Left forelimb (tissue), 1 donor: ENCODE data around the gene SKAP1.
"Not testable (repeated sequence)": the region's sequence is repeated elsewhere in the genome, so short reads cannot be mapped to it uniquely, and the experiment has no call there.

Experiments used
- DNase-seq: peaks from one replicate; pipeline ENCODE4 v3.0.0-alpha.2; 2018; ENCODE audit warnings: low spot score

Gene SKAP1

GRCh38 chr17:48207776-48208544 lies 222.1 kb downstream of the SKAP1 start:
- DNase-seq, result no peak

GRCh38 chr17:48207036-48207435 lies 223.0 kb downstream of the SKAP1 start:
- DNase-seq, result not testable (repeated sequence)

DNA sequence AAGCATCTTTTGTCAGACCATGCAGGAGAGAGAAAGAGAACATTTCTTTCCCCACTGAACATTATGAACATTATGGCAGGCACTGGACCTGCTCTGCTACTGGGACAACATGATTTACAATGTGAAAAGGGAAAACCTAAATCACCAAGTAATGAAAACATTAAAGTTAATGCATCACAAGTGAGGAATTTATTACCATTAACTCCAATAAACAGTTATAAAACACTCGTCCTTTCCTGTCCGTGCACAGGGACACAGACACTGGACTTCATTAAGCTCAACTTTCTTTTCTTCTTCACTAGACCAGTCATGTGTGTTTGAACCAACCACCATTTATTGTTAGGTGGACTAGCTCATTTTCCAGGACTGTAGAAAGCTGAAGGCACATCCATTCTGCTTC lies 227.1 kb downstream of the SKAP1 start:
- no peak for DNase-seq

GRCh38 chr17:48198950-48199541 lies 231.0 kb downstream of the SKAP1 start:
- DNase-seq, result no peak

- no peak for DNase-seq
Observed at GRCh38 chr17:48195910-48196309, 234.1 kb downstream of the SKAP1 start.

- no peak for DNase-seq
Observed at GRCh38 chr17:48194097-48194550, 235.9 kb downstream of the SKAP1 start.

- DNase-seq, result no peak
Observed at GRCh38 chr17:48192321-48192731, 237.7 kb downstream of the SKAP1 start.

DNA sequence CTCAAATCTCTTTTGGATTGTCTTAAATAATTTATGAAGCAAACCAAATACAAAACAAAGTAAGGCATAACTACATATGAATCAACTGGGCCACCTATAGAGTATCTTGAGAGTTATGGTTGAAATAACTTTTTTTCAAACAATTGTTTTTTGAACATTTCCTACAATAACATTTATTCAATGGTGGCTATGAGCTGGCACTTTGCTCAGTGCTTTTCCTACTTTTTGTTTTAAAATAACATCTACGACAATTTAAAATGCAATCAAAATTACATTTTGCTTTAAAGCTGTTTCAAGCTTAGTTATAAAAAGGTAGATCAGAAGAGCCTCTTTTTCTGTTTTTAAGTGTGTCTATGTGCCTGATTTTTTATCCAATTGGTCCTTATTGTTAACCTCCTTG lies 238.7 kb downstream of the SKAP1 start:
- no peak for DNase-seq

DNA sequence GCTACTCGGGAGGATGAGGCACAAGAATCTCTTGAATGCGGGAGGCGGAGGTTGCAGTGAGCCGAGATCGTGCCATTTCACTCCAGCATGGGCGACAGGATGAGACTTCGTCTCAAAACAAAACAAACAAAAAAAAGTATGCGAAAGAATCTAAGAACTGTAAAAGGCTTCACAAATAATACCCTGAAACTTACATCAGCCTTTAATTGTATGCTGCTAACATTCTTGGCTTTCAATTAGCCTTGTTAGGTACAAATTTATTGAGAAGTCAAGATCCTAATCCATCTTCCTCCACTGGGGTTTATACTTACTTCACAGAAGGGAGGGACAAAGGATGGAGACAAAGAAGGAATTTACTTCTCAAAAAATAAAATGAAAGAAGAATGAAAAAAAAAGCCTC lies 239.1 kb downstream of the SKAP1 start:
- no peak for DNase-seq

GRCh38 chr17:48187872-48188608 lies 242.0 kb downstream of the SKAP1 start:
- no peak for DNase-seq

DNA sequence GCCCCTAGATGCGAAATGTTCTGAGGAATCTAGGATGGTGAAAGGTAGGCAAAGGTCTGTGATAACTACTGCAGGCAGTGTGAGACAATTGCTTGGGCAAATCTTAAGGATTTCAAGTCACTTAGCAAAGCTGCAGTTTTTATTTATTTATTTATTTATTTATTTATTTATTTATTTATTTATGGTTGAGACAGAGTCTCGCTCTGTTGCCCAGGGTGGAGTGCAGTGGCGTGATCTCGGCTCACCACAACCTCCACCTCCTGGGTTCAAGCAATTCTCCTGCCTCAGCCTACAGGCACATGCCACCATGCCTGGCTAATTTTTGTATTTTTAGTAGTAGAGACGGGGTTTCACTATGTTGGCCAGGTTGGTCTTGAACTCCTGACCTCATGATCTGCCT lies 243.7 kb downstream of the SKAP1 start:
- not testable (repeated sequence) for DNase-seq

DNA sequence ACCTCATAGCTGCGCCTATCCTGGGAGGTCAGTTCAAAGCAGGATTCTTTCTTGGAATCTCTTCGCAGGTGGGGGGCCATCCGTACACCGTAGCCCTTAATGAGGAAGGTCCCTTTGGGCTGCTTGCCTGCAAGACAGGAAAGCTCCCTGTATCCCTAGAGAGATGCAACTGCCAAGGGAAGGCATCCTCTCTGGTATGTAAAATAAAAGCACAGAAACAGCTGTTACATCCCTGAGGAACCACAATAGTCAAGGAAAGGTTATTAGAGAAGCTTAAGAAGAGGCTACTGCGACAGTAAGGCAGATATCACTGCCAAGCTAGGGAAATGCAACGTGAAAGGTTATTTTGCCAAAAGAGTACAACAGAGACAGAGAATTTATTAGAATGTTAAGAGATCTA lies 245.3 kb downstream of the SKAP1 start:
- no peak for DNase-seq

GRCh38 chr17:48181653-48182052 lies 248.4 kb downstream of the SKAP1 start:
- DNase-seq, result no peak

GRCh38 chr17:48180842-48181629 lies 249.0 kb downstream of the SKAP1 start:
- no peak for DNase-seq

- DNase-seq, result no peak
Observed at GRCh38 chr17:48179071-48179945, 250.7 kb downstream of the SKAP1 start.

DNA sequence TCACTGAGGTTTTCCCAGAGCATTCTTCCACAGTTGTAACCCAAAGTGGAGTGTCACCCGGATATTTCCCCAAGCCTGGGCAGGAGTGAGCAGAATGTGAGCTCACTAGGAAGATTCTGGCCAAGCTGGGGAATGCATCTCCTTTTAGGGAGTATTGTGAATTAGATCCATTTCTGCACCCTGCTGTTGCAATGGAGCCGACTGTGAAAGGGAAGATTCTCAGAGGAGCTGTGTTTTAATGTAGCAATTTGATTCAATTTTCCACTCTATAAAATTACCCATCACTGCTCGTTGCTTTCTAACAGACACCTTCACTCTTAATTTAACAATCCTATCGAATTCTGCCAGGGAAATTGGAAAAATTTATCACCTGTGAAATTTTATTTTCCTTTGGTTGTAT lies 251.7 kb downstream of the SKAP1 start:
- DNase-seq, result no peak

DNA sequence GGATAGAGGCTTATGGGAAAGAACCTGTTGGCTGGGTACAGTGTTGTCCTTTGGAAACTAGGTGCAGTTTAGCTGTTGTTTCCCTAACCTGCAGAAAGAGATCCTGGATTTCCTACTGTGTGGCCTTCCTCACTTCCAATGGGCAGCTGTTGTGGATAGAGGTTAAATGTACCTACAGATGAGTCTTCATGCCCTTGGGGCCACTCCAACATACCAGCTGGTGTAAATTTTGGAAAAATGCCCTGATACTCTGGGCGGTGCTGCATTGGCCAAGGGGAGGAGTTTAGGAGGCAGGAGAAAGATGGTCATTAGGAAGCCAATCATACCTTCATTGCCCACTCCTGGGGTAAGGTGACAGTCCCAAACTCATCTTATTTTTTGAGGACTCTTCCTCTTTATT lies 252.2 kb downstream of the SKAP1 start:
- no peak for DNase-seq

- no peak for DNase-seq
Observed at GRCh38 chr17:48176471-48176855, 253.6 kb downstream of the SKAP1 start.

DNA sequence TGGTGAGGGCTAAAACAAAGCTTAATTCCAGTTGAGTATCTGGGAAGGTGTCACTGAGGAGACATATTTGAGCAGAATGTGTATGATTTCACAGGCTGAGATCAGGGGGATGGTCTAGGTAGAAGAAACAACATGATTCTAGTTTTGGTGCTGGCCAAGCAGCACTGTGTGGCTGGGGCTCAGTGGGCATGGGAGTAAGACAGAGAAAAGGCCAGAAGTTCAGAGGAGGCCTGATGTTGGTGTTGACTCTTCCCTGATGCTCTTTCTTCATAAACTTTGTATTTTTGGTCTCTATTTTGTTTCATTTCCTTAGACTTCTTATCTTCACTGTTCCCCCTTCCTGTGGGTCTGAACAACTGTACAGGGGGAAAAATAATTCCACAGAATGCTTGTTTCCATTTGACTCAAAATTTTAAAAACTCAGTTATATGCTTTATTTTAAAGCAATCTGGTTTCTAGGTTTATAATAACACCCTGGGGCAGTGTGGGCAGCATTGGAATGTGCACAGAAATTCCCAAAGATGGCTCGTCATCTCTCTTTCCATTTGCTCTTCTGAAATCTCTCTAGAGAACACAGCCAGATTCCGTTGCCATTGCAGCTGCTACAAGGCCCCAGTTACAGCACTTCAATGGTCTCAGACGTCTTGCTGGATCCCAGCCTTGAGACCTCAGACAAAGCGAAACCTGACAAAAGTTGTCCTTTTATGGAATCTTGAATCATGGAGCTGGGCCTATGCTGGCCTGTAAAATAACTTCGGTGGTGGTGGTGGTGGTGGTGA lies 254.1 kb downstream of the SKAP1 start:
- no peak for DNase-seq

GRCh38 chr17:48174833-48175523 lies 255.0 kb downstream of the SKAP1 start:
- no peak for DNase-seq
